T-cell (primary cell): Measurements from ENCODE around the gene LPO. TPM values are rescaled to one million over a fixed set of nuclear protein-coding genes. Genes with fewer than 3 reads are reported as not detected.

ENCODE experiments used
- ATAC-seq, 4 experiments: fragments of 200-7000 bp in 3 of 4; fragments of 150-1000 bp in 1 of 4; cut with Tn5 transposase; replicated peaks in 1 of 4; 1 replicate in 3 of 4; 2 replicates in 1 of 4; pipeline ENCODE4 v1.10.0; 2021; ENCODE audit warnings: moderate library complexity in 3 of 4, mild to moderate bottlenecking in 2 of 4, moderate number of reproducible peaks in 1 of 4
- CTCF ChIA-PET, 2 donors: fragments of 300-600 bp; sonication (Branson Sonifier 250); formaldehyde crosslinking; loops; one replicate each; lab custom pipeline; 2022; ENCODE audit warnings: antibody characterized with exemption in 2 of 2; lab: Charles Lee
- POLR2A ChIA-PET, 2 donors: fragments of 300-600 bp; sonication (Branson Sonifier 250); formaldehyde crosslinking; loops; one replicate each; lab custom pipeline; 2022; ENCODE audit warnings: antibody characterized with exemption in 2 of 2; lab: Charles Lee
- DNase-seq, 35 experiments: peaks; one replicate each; pipeline versions ENCODE4 v3.0.0 to v3.0.0-alpha.2; 2013 to 2023
- H3K27ac ChIP-seq: one replicate; pipeline ENCODE4 v1.5.1; 2013; ENCODE audit warnings: low read length
- H3K27me3 ChIP-seq, 2 experiments: replicated peaks in 1 of 2; 1 replicate in 1 of 2; 2 replicates in 1 of 2; pipeline versions ENCODE4 v1.6.1 to v1.7.0; 2013; ENCODE audit warnings: low read length in 1 of 2, mixed read lengths in 1 of 2; ENCODE audit not compliant: control insufficient read depth in 2 of 2, insufficient read depth in 2 of 2; ENCODE audit errors: extremely low read depth in 1 of 2
- H3K36me3 ChIP-seq, 2 donors: 1 replicate in 1 of 2; 2 replicates in 1 of 2; pipeline versions ENCODE4 v1.6.1 to v1.7.0; 2013; ENCODE audit warnings: low read length in 1 of 2; ENCODE audit not compliant: control insufficient read depth in 2 of 2, insufficient read depth in 1 of 2; ENCODE audit errors: extremely low read depth in 1 of 2
- H3K4me1 ChIP-seq, 2 experiments: 1 replicate in 1 of 2; 2 replicates in 1 of 2; pipeline versions ENCODE4 v1.6.1 to v1.7.0; 2013; ENCODE audit warnings: low read length in 2 of 2, mixed read lengths in 1 of 2; ENCODE audit not compliant: insufficient read depth in 2 of 2, control insufficient read depth in 1 of 2; ENCODE audit errors: extremely low read depth in 1 of 2
- H3K4me3 ChIP-seq, 2 donors: 1 replicate in 1 of 2; 2 replicates in 1 of 2; pipeline versions ENCODE4 v1.5.1 to v1.7.0; 2013; ENCODE audit warnings: mild to moderate bottlenecking in 2 of 2, low read length in 1 of 2, moderate library complexity in 1 of 2; ENCODE audit not compliant: control insufficient read depth in 1 of 2; ENCODE audit errors: extremely low read depth in 1 of 2
- H3K9me3 ChIP-seq: 2 replicates; pipeline ENCODE4 v1.7.0; 2013
- H3K27ac Mint-ChIP-seq, 2 donors: one replicate each; pipeline ENCODE4 v1.8.0; 2020 to 2021; ENCODE audit warnings: mild to moderate bottlenecking in 2 of 2, mixed read lengths in 2 of 2
- H3K27me3 Mint-ChIP-seq, 2 donors: one replicate each; pipeline ENCODE4 v1.8.0; 2021 to 2022; ENCODE audit warnings: mixed read lengths in 2 of 2
- H3K36me3 Mint-ChIP-seq: one replicate; pipeline ENCODE4 v1.8.0; 2021; ENCODE audit warnings: mixed read lengths
- H3K4me1 Mint-ChIP-seq, 3 donors: one replicate each; pipeline ENCODE4 v1.8.0; 2020 to 2022; ENCODE audit warnings: mixed read lengths in 3 of 3, mild to moderate bottlenecking in 1 of 3
- H3K4me3 Mint-ChIP-seq, 3 donors: one replicate each; pipeline ENCODE4 v1.8.0; 2020 to 2022; ENCODE audit warnings: mild to moderate bottlenecking in 3 of 3, mixed read lengths in 3 of 3, moderate library complexity in 3 of 3
- H3K9me3 Mint-ChIP-seq, 3 donors: one replicate each; pipeline ENCODE4 v1.8.0; 2020 to 2022; ENCODE audit warnings: mixed read lengths in 3 of 3
- WGBS: methylation state at CpG from one replicate; pipeline ENCODE4 v1.1.5; 2013; ENCODE audit warnings: missing lambda C conversion rate; ENCODE audit not compliant: insufficient coverage; 5-methylcytosine and 5-hydroxymethylcytosine counted together
- total RNA-seq, 35 experiments: library from RNA in 6 of 35; stranded (reverse) in 6 of 35; fragments of 120-200 nt in 1 of 35; gene quantifications; one replicate each; pipeline versions ENCODE4 v1.2.1 to v1.2.4 and lab custom pipeline; 2013 to 2026

LPO gene
- total RNA-seq, 5 donors from 2014 or later (not counting 1 experiment from before 2014, with no cell fraction given): not detected

DNA sequence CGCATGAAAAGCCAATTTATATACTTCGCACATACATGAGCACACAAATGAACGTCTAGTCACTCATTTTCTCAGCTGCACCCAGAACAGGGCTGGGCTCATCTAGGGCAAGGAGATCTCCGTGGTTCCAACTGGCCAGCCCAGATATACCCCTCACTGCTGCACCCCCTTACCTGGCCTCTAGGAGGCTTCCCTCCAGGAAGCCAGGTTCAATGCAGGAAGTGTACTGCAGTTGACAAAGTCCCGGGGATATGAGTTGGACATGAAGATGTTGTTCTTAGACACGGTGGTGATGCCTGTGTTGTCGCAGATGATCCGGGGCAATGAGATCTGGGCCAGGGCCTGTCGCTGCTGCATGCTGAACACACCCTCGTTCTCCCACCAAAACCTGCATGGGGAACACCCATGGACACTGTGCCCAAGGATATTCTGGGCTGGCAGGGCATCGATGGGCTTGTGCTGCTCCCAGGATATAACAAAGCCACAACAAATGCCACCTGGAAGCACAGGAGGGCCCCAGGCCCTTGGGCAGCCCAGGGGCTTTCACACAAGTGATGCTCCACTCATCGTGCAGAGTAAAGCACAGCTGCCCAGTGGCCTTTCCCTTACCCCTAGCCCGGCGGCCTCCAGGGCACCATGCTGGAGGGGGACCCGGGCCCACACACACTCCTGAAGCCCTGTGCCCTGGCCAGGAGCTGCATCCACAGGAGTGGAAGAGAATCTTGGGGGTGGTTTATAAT lies 32.3 kb downstream of the LPO start:
- Mint-ChIP-seq H3K9me3 (no peaks in the 10 kb centered on the region), H3K36me3 (no peaks in the 10 kb centered on the region), H3K4me1 (no peaks in the 10 kb centered on the region), H3K27me3 (peaks cover 4 to 19% of the 10 kb centered on the region in 2 donors), H3K4me3 (no peak overlapping the region), H3K27ac (no peak overlapping the region)
- WGBS: 93% methylated on average over 8 of the region's 15 CpGs
- Histone ChIP-seq H3K27ac (no peak overlapping the region), H3K4me3 (no peak overlapping the region), H3K36me3 (no peaks in the 10 kb centered on the region), H3K27me3 (peaks cover 0 to 52% of the 10 kb centered on the region in 2 experiments), H3K9me3 (no peaks in the 10 kb centered on the region), H3K4me1 (no peaks in the 10 kb centered on the region)
- DNase-seq (no peak), ATAC-seq (no peak)
- POLR2A ChIA-PET: no interaction called here
- CTCF ChIA-PET: no interaction called here

DNA sequence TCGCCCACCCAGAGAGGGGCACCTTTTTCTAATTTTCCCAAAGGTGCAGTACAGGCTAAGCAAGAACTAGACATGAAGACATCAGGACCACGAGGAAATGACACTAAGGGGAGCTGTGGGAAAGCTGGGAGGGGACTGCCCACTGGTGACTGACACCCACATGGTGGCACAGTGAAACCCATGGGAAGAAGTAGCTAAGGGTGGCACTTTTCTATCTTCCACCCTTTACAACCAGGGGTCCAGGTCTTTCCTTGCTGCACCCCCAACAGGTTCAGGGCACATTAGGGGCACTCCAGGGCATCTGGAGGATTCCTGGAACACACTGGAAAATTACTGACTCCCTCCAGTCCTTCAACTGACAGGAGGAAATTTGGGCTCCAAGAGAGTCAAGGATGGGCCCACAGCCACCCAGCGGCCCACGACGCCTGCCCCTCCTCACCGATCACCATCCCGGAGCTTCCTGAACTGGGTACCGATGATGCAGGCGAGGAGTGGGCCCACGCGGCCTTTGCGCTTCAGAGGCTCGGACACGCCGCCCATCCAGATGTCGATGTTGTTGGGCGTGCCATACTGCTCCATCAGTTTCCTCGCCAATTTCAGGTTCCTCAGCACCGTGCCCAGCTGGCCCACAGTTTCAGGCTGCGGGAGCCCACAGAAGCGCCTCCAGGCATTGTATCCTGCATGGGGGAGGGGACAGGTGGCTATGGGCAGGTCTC lies 33.0 kb downstream of the LPO start:
- CTCF ChIA-PET: no interaction called here
- no peak overlapping the region for H3K27ac Mint-ChIP-seq
- ATAC-seq (no peak), DNase-seq (no peak)
- no peak overlapping the region for H3K4me3 Mint-ChIP-seq
- H3K27me3 ChIP-seq: peaks cover 0 to 48% of the 10 kb centered on the region in 2 experiments
- no peaks in the 10 kb centered on the region for H3K9me3 ChIP-seq
- no peaks in the 10 kb centered on the region for H3K4me1 ChIP-seq
- H3K4me3 ChIP-seq: no peak overlapping the region
- no peaks in the 10 kb centered on the region for H3K36me3 ChIP-seq
- 92% methylated on average over 12 of the region's 21 CpGs for WGBS
- H3K27me3 Mint-ChIP-seq: peaks cover 0 to 12% of the 10 kb centered on the region in 2 donors
- no peak overlapping the region for H3K27ac ChIP-seq
- no peaks in the 10 kb centered on the region for H3K36me3 Mint-ChIP-seq
- H3K9me3 Mint-ChIP-seq: no peaks in the 10 kb centered on the region
- POLR2A ChIA-PET: no interaction called here
- H3K4me1 Mint-ChIP-seq: no peaks in the 10 kb centered on the region

DNA sequence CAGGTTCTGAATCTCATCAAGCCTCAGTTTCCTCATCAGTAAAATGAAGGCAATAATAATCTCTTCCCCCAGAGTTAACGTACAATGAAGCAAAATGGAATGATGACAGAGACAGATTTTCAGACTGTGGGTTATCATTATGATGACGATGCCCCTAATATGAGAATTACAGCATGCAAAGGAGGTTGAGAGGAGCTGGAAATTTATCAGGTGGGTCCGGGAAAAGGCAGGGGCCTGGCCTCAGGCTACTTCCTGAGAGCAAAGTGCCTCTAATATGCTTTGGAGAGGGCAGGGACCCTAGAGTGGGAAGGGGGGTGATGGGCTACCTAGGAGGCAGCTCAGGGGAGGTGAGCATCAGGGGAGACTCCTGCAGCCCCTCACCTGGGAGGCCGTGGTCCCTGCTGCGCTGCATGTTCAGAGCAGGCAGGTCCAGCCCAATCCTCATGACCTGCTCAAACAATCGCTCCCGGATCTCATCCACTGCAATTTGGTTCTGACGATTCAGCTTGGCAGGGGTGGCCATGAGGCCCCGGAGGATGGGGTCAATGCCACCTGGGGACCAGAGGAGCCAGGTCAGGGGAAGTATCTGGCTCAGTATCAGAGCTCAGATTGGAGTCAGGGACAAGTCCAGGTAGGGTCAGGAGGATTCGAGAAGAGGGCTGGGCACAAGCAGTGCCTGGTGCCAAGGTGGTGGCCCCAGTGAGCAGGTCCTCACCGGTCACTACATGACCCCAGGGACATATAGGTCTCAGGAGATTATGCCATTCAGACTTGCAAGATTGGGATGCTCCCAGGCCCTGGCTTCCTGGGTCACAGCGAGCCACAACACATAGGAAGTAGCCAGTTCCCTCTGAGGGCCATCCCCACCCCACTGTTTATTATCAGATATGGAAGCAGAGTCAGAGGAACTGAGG lies 34.2 kb downstream of the LPO start:
- no peaks in the 10 kb centered on the region for H3K9me3 ChIP-seq
- Mint-ChIP-seq H3K36me3 (no peaks in the 10 kb centered on the region), H3K4me1 (no peaks in the 10 kb centered on the region), H3K27me3 (peaks cover 0 to 4% of the 10 kb centered on the region in 2 donors), H3K4me3 (no peak overlapping the region), H3K27ac (no peak overlapping the region), H3K9me3 (no peaks in the 10 kb centered on the region)
- no peaks in the 10 kb centered on the region for H3K4me1 ChIP-seq
- WGBS: 95% methylated on average over 10 of the region's 12 CpGs
- CTCF ChIA-PET: no interaction called here
- no peak overlapping the region for H3K27ac ChIP-seq
- POLR2A ChIA-PET: no interaction called here
- ATAC-seq (no peak), DNase-seq (no peak)
- no peaks in the 10 kb centered on the region for H3K36me3 ChIP-seq
- peaks cover 0 to 47% of the 10 kb centered on the region in 2 experiments for H3K27me3 ChIP-seq
- H3K4me3 ChIP-seq: no peak overlapping the region

DNA sequence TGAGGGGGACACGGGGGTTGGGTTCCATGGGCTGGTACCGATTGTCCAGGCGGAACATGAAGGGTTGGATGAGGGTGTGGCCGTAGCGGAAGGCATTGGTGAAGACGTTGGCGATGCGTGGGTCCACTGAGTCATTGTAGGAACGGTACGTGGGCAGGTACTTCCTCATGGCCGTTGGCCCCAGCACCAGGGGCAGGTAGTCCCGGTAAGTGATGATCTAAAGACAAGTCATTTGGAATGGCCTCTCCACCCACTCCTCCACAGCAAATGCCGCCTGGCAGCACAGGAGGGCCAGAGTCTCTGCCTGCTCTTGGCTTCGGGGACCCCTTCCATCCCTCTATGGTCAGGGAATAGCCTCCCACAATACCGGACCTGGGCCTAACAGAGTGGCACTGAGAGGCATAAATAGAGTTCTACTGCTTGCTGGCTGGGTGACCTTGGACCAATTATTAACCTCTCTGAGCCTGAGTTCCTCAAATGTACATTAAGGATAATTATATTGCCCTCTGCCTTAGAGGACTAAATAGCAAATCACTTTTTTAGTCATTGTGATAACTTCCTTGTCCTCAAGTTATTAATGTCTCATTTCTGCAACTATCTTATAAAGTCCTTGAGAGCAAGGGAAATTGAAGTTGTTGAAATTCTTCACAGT lies 35.2 kb downstream of the LPO start:
- CTCF ChIA-PET: no interaction called here
- no peak overlapping the region for H3K27ac Mint-ChIP-seq
- H3K27ac ChIP-seq: no peak overlapping the region
- H3K9me3 ChIP-seq: no peaks in the 10 kb centered on the region
- DNase-seq (no peak), ATAC-seq (no peak)
- H3K4me3 ChIP-seq: no peak overlapping the region
- POLR2A ChIA-PET: no interaction called here
- peaks cover 0 to 50% of the 10 kb centered on the region in 2 experiments for H3K27me3 ChIP-seq
- 48% methylated on average over 10 of the region's 15 CpGs for WGBS
- no peaks in the 10 kb centered on the region for H3K4me1 Mint-ChIP-seq
- H3K36me3 Mint-ChIP-seq: no peaks in the 10 kb centered on the region
- no peak overlapping the region for H3K4me3 Mint-ChIP-seq
- no peaks in the 10 kb centered on the region for H3K36me3 ChIP-seq
- H3K9me3 Mint-ChIP-seq: no peaks in the 10 kb centered on the region
- no peaks in the 10 kb centered on the region for H3K4me1 ChIP-seq
- H3K27me3 Mint-ChIP-seq: peaks cover 3 to 9% of the 10 kb centered on the region in 2 donors

DNA sequence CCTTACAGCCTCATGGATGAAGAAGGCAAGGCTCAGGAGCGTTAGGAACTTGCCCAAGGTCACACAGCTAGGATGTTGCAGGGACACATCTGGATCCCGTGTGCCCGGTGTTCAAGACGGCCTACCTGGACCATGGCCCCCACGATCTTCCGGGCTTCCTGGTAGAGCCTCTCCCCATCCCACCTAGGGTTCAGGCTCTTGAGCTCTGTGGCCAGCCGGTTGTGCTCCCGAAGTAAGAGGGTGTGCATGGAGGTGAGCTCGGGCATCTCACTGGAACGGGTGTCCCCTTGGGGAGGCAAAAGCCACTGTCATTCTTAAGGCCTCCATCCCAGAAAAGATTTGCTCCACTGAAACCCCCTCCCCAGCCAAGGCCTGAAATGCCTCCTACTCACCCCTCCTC lies 37.0 kb downstream of the LPO start:
- DNase-seq: no peak
- H3K36me3 ChIP-seq: no peaks in the 10 kb centered on the region
- H3K4me1 ChIP-seq: peaks cover 0 to 7% of the 10 kb centered on the region in 2 experiments
- Mint-ChIP-seq H3K27me3 (peaks cover 9 to 22% of the 10 kb centered on the region in 2 donors), H3K36me3 (no peaks in the 10 kb centered on the region), H3K9me3 (no peaks in the 10 kb centered on the region), H3K27ac (no peak overlapping the region), H3K4me1 (peaks cover 0 to 5% (median 4%) of the 10 kb centered on the region in 3 donors), H3K4me3 (no peak overlapping the region)
- ATAC-seq: no peak
- H3K9me3 ChIP-seq: no peaks in the 10 kb centered on the region
- H3K27me3 ChIP-seq: peaks cover 0 to 60% of the 10 kb centered on the region in 2 experiments
- WGBS: 87% methylated on average over 4 of the region's 10 CpGs
- no peak overlapping the region for H3K4me3 ChIP-seq
- no peak overlapping the region for H3K27ac ChIP-seq
- CTCF ChIA-PET: interaction anchor here in 1 of 2 donors (1.6 kb wide), 1 partner anchor 142 kb away, joined by 4 read pairs; the partner anchor contains the start of gene RNF43
- POLR2A ChIA-PET: interaction anchor here in 1 of 2 donors (0.6 kb wide), 1 partner anchor 11 kb away, joined by 13 read pairs; no protein-coding TSS in a partner anchor
